Activated T-cell treated with anti-CD3 and anti-CD28 coated beads, Interleukin-2, amount 50 U/mL, for 48 hours (primary cell): ENCODE results near the gene RERE.
"Not testable (repeated sequence)": the region's sequence is repeated elsewhere in the genome, so short reads cannot be mapped to it uniquely, and the experiment has no call there.

Experiments
- DNase-seq, 2 experiments: peaks; one replicate each; pipeline ENCODE4 v3.0.0-alpha.2; 2020

RERE gene

GRCh38 chr1:8390707-8391106 is 426.7 kb downstream of the RERE start:
- DNase-seq: no peak

GRCh38 chr1:8389958-8390535 is 427.4 kb downstream of the RERE start:
- peak; percentile 39 to 56 for DNase-seq

- no peak for DNase-seq
These were observed 428.5 kb downstream of the RERE start for GRCh38 chr1:8388732-8389562.

- no peak for DNase-seq
These were observed 431.2 kb downstream of the RERE start for GRCh38 chr1:8386247-8386646.

- no peak for DNase-seq
These were observed 432.9 kb downstream of the RERE start for GRCh38 chr1:8384577-8384976.

- no peak for DNase-seq
These were observed 433.4 kb downstream of the RERE start for GRCh38 chr1:8384088-8384487.

GRCh38 chr1:8382608-8383505 is 434.6 kb downstream of the RERE start:
- no peak for DNase-seq

- no peak for DNase-seq
These were observed 435.4 kb downstream of the RERE start for GRCh38 chr1:8382051-8382505.

- no peak for DNase-seq
These were observed 435.8 kb downstream of the RERE start for GRCh38 chr1:8381618-8382017.

- not testable (repeated sequence) for DNase-seq
These were observed 437.1 kb downstream of the RERE start for GRCh38 chr1:8380310-8380709.

GRCh38 chr1:8379513-8380186 is 437.8 kb downstream of the RERE start:
- DNase-seq: no peak

- DNase-seq: no peak
These were observed 438.4 kb downstream of the RERE start for GRCh38 chr1:8378981-8379470.

GRCh38 chr1:8378178-8378577 is 439.3 kb downstream of the RERE start:
- DNase-seq: no peak

- no peak for DNase-seq
These were observed 440.0 kb downstream of the RERE start for GRCh38 chr1:8377271-8377981.

- DNase-seq: no peak
These were observed 441.0 kb downstream of the RERE start for GRCh38 chr1:8376358-8376840.

GRCh38 chr1:8374812-8375211 is 442.6 kb downstream of the RERE start:
- peak in 1 of 2 experiments; percentile 40 for DNase-seq

- DNase-seq: no peak
These were observed 443.1 kb downstream of the RERE start for GRCh38 chr1:8374356-8374755.

- DNase-seq: no peak
These were observed 443.7 kb downstream of the RERE start for GRCh38 chr1:8373581-8374241.

- no peak for DNase-seq
These were observed 444.3 kb downstream of the RERE start for GRCh38 chr1:8373125-8373524.

- DNase-seq: no peak
These were observed 446.0 kb downstream of the RERE start for GRCh38 chr1:8371372-8371991.

- no peak for DNase-seq
These were observed 446.5 kb downstream of the RERE start for GRCh38 chr1:8370905-8371315.
